ENCODE measurements around the gene NIPSNAP3A.

DNA sequence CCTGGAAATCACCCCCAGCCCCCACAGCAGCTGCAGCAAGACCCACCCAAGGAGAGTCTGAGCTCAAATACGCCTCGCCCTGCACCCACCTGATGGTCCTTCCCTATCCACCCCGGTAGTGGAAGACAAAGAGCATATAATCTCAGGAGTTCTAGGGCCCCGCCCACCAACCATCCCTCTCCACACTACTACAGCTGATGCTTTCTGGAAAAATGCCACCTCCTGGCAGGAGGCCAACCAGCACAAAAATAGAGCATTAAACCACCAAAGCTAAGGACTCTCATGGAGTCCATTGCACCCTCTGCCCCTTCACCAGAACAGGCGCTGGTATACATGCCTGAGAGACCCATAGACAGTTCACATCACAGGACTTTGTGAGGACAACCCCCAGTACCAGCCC is 22.5 kb upstream of the NIPSNAP3A start:
- TF ChIP-seq CHD2 (IDR thresholded peaks at IDR 0.05; ENCODE audit: low read length, partially characterized antibody) (no peak), CHD4 (IDR thresholded peaks at IDR 0.05; ENCODE audit: borderline replicate concordance) (no peak), EP300 (IDR thresholded peaks at IDR 0.05) (no peak), ESRRA (IDR thresholded peaks at IDR 0.05; ENCODE audit: borderline replicate concordance, low read length) (no peak), RAD21 (conservative IDR thresholded peaks at IDR 0.05 in 1 of 2, IDR thresholded peaks at IDR 0.05 in 1 of 2) (no peak), POLR2A (IDR thresholded peaks at IDR 0.05; ENCODE audit: low read length) (no peak), ZC3H11A (IDR thresholded peaks at IDR 0.05) (no peak), CEBPB (IDR thresholded peaks at IDR 0.05) (no peak)
- TF ChIP-seq, protein P1, sequence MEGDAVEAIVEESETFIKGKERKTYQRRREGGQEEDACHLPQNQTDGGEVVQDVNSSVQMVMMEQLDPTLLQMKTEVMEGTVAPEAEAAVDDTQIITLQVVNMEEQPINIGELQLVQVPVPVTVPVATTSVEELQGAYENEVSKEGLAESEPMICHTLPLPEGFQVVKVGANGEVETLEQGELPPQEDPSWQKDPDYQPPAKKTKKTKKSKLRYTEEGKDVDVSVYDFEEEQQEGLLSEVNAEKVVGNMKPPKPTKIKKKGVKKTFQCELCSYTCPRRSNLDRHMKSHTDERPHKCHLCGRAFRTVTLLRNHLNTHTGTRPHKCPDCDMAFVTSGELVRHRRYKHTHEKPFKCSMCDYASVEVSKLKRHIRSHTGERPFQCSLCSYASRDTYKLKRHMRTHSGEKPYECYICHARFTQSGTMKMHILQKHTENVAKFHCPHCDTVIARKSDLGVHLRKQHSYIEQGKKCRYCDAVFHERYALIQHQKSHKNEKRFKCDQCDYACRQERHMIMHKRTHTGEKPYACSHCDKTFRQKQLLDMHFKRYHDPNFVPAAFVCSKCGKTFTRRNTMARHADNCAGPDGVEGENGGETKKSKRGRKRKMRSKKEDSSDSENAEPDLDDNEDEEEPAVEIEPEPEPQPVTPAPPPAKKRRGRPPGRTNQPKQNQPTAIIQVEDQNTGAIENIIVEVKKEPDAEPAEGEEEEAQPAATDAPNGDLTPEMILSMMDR (IDR thresholded peaks at IDR 0.05), result no peak
- TF ChIP-seq, protein P2, sequence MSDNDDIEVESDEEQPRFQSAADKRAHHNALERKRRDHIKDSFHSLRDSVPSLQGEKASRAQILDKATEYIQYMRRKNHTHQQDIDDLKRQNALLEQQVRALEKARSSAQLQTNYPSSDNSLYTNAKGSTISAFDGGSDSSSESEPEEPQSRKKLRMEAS (IDR thresholded peaks at IDR 0.05), result no peak
- TF ChIP-seq, protein P3, sequence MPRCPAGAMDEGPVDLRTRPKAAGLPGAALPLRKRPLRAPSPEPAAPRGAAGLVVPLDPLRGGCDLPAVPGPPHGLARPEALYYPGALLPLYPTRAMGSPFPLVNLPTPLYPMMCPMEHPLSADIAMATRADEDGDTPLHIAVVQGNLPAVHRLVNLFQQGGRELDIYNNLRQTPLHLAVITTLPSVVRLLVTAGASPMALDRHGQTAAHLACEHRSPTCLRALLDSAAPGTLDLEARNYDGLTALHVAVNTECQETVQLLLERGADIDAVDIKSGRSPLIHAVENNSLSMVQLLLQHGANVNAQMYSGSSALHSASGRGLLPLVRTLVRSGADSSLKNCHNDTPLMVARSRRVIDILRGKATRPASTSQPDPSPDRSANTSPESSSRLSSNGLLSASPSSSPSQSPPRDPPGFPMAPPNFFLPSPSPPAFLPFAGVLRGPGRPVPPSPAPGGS (IDR thresholded peaks at IDR 0.05), result no peak

All from A549 (cell line).